Amniotic epithelial cell (primary cell): ENCODE measurements around the gene TTR.

Experiments
- DNase-seq: peaks from one replicate; pipeline ENCODE4 v3.0.0-alpha.2; 2010; ENCODE audit warnings: low read depth

The TTR gene

GRCh38 chr18:31591628-31592027, at the start of gene TTR:
TTR (plus strand) TSS chr18:31591877; CDS start chr18:31591903, 26 bp downstream.
- no peak for DNase-seq

- peak; percentile 29 for DNase-seq
Observed at GRCh38 chr18:31546476-31546875, 45.2 kb upstream of the TTR start.

- no peak for DNase-seq
Observed at GRCh38 chr18:31548853-31549252, 42.8 kb upstream of the TTR start.

GRCh38 chr18:31549416-31549815, 42.3 kb upstream of the TTR start:
- no peak for DNase-seq

GRCh38 chr18:31551883-31552282, 39.8 kb upstream of the TTR start:
- no peak for DNase-seq

GRCh38 chr18:31553800-31554199, 37.9 kb upstream of the TTR start:
- no peak for DNase-seq

GRCh38 chr18:31554776-31555175, 36.9 kb upstream of the TTR start:
- DNase-seq = no peak

GRCh38 chr18:31555971-31556747, 35.5 kb upstream of the TTR start:
- DNase-seq = peak; percentile 73

GRCh38 chr18:31557446-31557845, 34.2 kb upstream of the TTR start:
- no peak for DNase-seq

GRCh38 chr18:31558567-31558966, 33.1 kb upstream of the TTR start:
- DNase-seq = peak; percentile 3

- no peak for DNase-seq
Observed at GRCh38 chr18:31562726-31563125, 29.0 kb upstream of the TTR start.

GRCh38 chr18:31563778-31564177, 27.9 kb upstream of the TTR start:
- DNase-seq = peak; percentile 4

GRCh38 chr18:31565345-31565744, 26.3 kb upstream of the TTR start:
- no peak for DNase-seq

GRCh38 chr18:31565782-31566512, 25.7 kb upstream of the TTR start:
- DNase-seq = no peak

GRCh38 chr18:31566576-31567306, 24.9 kb upstream of the TTR start:
- DNase-seq = peak; percentile 8

GRCh38 chr18:31572368-31572767, 19.3 kb upstream of the TTR start:
- DNase-seq = no peak

- DNase-seq = no peak
Observed at GRCh38 chr18:31573051-31573450, 18.6 kb upstream of the TTR start.

GRCh38 chr18:31574359-31574758, 17.3 kb upstream of the TTR start:
- DNase-seq = no peak

GRCh38 chr18:31575515-31576257, 16.0 kb upstream of the TTR start:
- no peak for DNase-seq

GRCh38 chr18:31576670-31577069, 15.0 kb upstream of the TTR start:
- no peak for DNase-seq

- DNase-seq = no peak
Observed at GRCh38 chr18:31577195-31577594, 14.5 kb upstream of the TTR start.

- no peak for DNase-seq
Observed at GRCh38 chr18:31578126-31578525, 13.6 kb upstream of the TTR start.
